HepG2 (cell line): ENCODE data around the gene FNDC4. TPM values are rescaled to one million over a fixed set of nuclear protein-coding genes. Genes with fewer than 3 reads are reported as not detected.

Source experiments
- ATAC-seq: fragments of 200-7000 bp; cut with Tn5 transposase; 3 replicates; pipeline ENCODE4 v1.9.1; 2020; ENCODE audit warnings: mild to moderate bottlenecking, moderate library complexity
- BruUV-seq: library from RNA; stranded (reverse); fragments of 400-500 nt; replicated peaks from 2 replicates; lab custom pipeline; 2021; lab: Mats Ljungman, UMichigan
- CTCF ChIA-PET: fragments of 300-600 bp; formaldehyde crosslinking; extraction: SDS; loops from one replicate; lab custom pipeline; 2021; ENCODE audit warnings: low total read pairs, inconsistent platforms, low intra/inter-chr PET ratio; lab: Yijun Ruan, JAX
- POLR2A ChIA-PET: fragments of 350-600 bp; sonication (Branson Sonifier 250); formaldehyde crosslinking; loops from one replicate; lab custom pipeline; 2020; ENCODE audit warnings: antibody characterized with exemption, inconsistent platforms; lab: Yijun Ruan, JAX
- DNase-seq: peaks from one replicate; pipeline ENCODE4 v3.0.0-alpha.2; 2015; ENCODE audit warnings: low spot score
- FAIRE-seq: peaks from 3 replicates; lab custom pipeline; 2011; peaks lifted over from hg19 to GRCh38; lab: Jason Lieb, UNC
- H2AFZ ChIP-seq: one replicate; pipeline ENCODE4 v1.6.1; 2011; ENCODE audit warnings: low read length, inconsistent platforms
- H3K27ac ChIP-seq: fragments of 300-600 bp; 3 replicates; pipeline ENCODE4 v1.8.0; 2011; ENCODE audit warnings: mixed run types, mild to moderate bottlenecking, mixed read lengths, low read length, inconsistent platforms; ENCODE audit not compliant: insufficient read depth; ENCODE audit errors: extremely low read length
- H3K27me3 ChIP-seq, 2 experiments: fragments of 200-600 bp in 1 of 2; 2 replicates in 1 of 2; 3 replicates in 1 of 2; pipeline versions ENCODE4 v1.6.0 to v1.8.0; 2011; ENCODE audit warnings: low read length in 2 of 2, mild to moderate bottlenecking in 2 of 2, moderate library complexity in 2 of 2, inconsistent platforms in 1 of 2; ENCODE audit not compliant: insufficient read depth in 2 of 2, control insufficient read depth in 1 of 2
- H3K36me3 ChIP-seq, 2 experiments: fragments of 200-600 bp in 1 of 2; replicated peaks in 1 of 2; 2 replicates in 1 of 2; 3 replicates in 1 of 2; pipeline versions ENCODE4 v1.5.1 to v1.8.0; 2011; ENCODE audit warnings: low read length in 2 of 2, inconsistent platforms in 1 of 2; ENCODE audit not compliant: insufficient read depth in 2 of 2, control insufficient read depth in 1 of 2
- H3K4me1 ChIP-seq: 2 replicates; pipeline ENCODE4 v1.5.1; 2012; ENCODE audit warnings: low read length, inconsistent platforms; ENCODE audit not compliant: insufficient read depth
- H3K4me2 ChIP-seq: 2 replicates; pipeline ENCODE4 v1.6.0; 2011; ENCODE audit warnings: low read depth, low read length, inconsistent platforms
- H3K4me3 ChIP-seq, 3 experiments: fragments of 200-600 bp in 1 of 3; sonication (generic), shearing (Covaris generic) in 1 of 3; replicated peaks in 1 of 3; 2 replicates each; pipeline ENCODE4 v1.5.1; 2011 to 2016; ENCODE audit warnings: low read length in 3 of 3, inconsistent platforms in 2 of 3, low read depth in 2 of 3, mild to moderate bottlenecking in 2 of 3, control low read depth in 1 of 3, mixed read lengths in 1 of 3; ENCODE audit not compliant: insufficient read depth in 1 of 3
- H3K79me2 ChIP-seq: one replicate; pipeline ENCODE4 v1.6.1; 2011; ENCODE audit warnings: low read length, inconsistent platforms; ENCODE audit not compliant: insufficient read depth
- H3K9ac ChIP-seq: 2 replicates; pipeline ENCODE4 v1.6.0; 2011; ENCODE audit warnings: mild to moderate bottlenecking, low read depth, low read length, inconsistent platforms; ENCODE audit not compliant: insufficient read depth
- H3K9me3 ChIP-seq: 2 replicates; pipeline ENCODE4 v1.5.1; 2012; ENCODE audit warnings: mild to moderate bottlenecking, low read length
- H4K20me1 ChIP-seq: 2 replicates; pipeline ENCODE4 v1.6.0; 2011; ENCODE audit warnings: inconsistent platforms, mild to moderate bottlenecking, low read length, moderate library complexity; ENCODE audit not compliant: insufficient read depth
- AGO1 ChIP-seq: fragments of 200-400 bp; formaldehyde crosslinking; IDR thresholded peaks from 2 replicates; pipeline ENCODE4 v1.6.1; 2017; ENCODE audit warnings: mild to moderate bottlenecking, low read depth, low read length, moderate library complexity; ENCODE audit not compliant: poor library complexity, severe bottlenecking
- ARID2 ChIP-seq: sonication (generic); formaldehyde crosslinking; IDR thresholded peaks from 2 replicates; pipeline ENCODE4 v1.8.1; 2022; ENCODE audit warnings: mild to moderate bottlenecking, missing genetic modification reagents, borderline replicate concordance
- HOXA5 ChIP-seq: sonication (generic); formaldehyde crosslinking; IDR thresholded peaks from 2 replicates; pipeline ENCODE4 v1.4.0; 2020; ENCODE audit warnings: missing genetic modification reagents
- KDM2A ChIP-seq: sonication (generic); formaldehyde crosslinking; IDR thresholded peaks from 2 replicates; pipeline ENCODE4 v1.4.0; 2020; ENCODE audit warnings: low read depth, missing genetic modification reagents, borderline replicate concordance
- LBX2 ChIP-seq: sonication (generic); formaldehyde crosslinking; IDR thresholded peaks from 2 replicates; pipeline ENCODE4 v1.5.0; 2020; ENCODE audit warnings: missing genetic modification reagents, mild to moderate bottlenecking, borderline replicate concordance
- MBD4 ChIP-seq: IDR thresholded peaks from 2 replicates; pipeline ENCODE4 v1.6.1; 2012; ENCODE audit warnings: low read length, inconsistent platforms, borderline replicate concordance
- MTF1 ChIP-seq: sonication (generic); formaldehyde crosslinking; IDR thresholded peaks from 2 replicates; pipeline ENCODE4 v1.5.0; 2020; ENCODE audit warnings: missing genetic modification reagents
- MXI1 ChIP-seq: IDR thresholded peaks from 3 replicates; pipeline ENCODE4 v1.6.1; 2012; ENCODE audit warnings: low read depth, low read length, inconsistent platforms, borderline replicate concordance
- NCOR1 ChIP-seq: fragments of 200-600 bp; sonication (generic); IDR thresholded peaks from 2 replicates; pipeline ENCODE4 v1.7.0; 2017; ENCODE audit warnings: antibody characterized with exemption, low read length, borderline replicate concordance
- NR3C1 ChIP-seq: sonication (generic); formaldehyde crosslinking; IDR thresholded peaks from 2 replicates; pipeline ENCODE4 v1.4.0; 2020; ENCODE audit warnings: missing genetic modification reagents
- REL ChIP-seq: sonication (generic); formaldehyde crosslinking; conservative IDR thresholded peaks from 2 replicates; pipeline ENCODE4 v1.8.0; 2022; ENCODE audit warnings: mild to moderate bottlenecking, missing genetic modification reagents, moderate library complexity
- ZFP91 ChIP-seq: sonication (generic); formaldehyde crosslinking; IDR thresholded peaks from 2 replicates; pipeline ENCODE4 v1.9.0; 2022; ENCODE audit warnings: missing genetic modification reagents, mild to moderate bottlenecking, borderline replicate concordance
- ZNF10 ChIP-seq: sonication (generic); formaldehyde crosslinking; IDR thresholded peaks from 2 replicates; pipeline ENCODE4 v1.4.0; 2020; ENCODE audit warnings: mild to moderate bottlenecking, low read depth, missing genetic modification reagents, borderline replicate concordance
- ZNF3 ChIP-seq: IDR thresholded peaks from 2 replicates; pipeline ENCODE4 v1.7.0; 2017; ENCODE audit warnings: inconsistent platforms
- WGBS: methylation state at CpG from one replicate; pipeline ENCODE4 v1.1.6; 2017; ENCODE audit warnings: low lambda C conversion rate; 5-methylcytosine and 5-hydroxymethylcytosine counted together
- in situ Hi-C: cut with HindIII; loops from 2 replicates; pipeline ENCODE4 v1.10.0; 2017; ENCODE audit warnings: low pct_unique_long_range_greater_than_20kb; ENCODE audit not compliant: extremely low pct_ligation_motif_present
- intact Hi-C: fragments of 100-400 bp; cut with micrococcal nuclease; formaldehyde crosslinking; loops from one replicate; pipeline ENCODE4 v1.10.0; 2022; ENCODE audit not compliant: unreplicated experiment
- polyA plus RNA-seq, 8 experiments: library from polyadenylated mRNA; depleted of rRNA in 3 of 8; stranded (reverse) in 7 of 8; unstranded in 1 of 8; fragments of >200 nt; fragmentation: Illumina TruSeq in 4 of 8; extraction: Trizol in 4 of 8; gene quantifications; 2 replicates each; pipeline versions ENCODE4 v1.2.1 to v1.2.3, GENCODE V29; 2011 to 2016; ENCODE audit warnings: low read depth in 4 of 8, missing spikeins in 1 of 8, mixed read lengths in 1 of 8; ENCODE audit not compliant: insufficient read depth in 1 of 8
- total RNA-seq, 5 experiments: library from RNA; depleted of rRNA; stranded (reverse); fragments of >200 nt; fragmentation: Illumina TruSeq; extraction: Trizol; gene quantifications; 2 replicates each; pipeline ENCODE4 v1.2.3, GENCODE V29; 2016; ENCODE audit warnings: low read depth in 1 of 5
- TF ChIP-seq, protein P1 (sequence below), 2 experiments: sonication (generic) in 1 of 2; formaldehyde crosslinking in 1 of 2; IDR thresholded peaks; 2 replicates each; pipeline versions ENCODE4 v1.4.0 to v1.6.1; 2016 to 2020; ENCODE audit warnings: borderline replicate concordance in 1 of 2, low read depth in 1 of 2, mild to moderate bottlenecking in 1 of 2, missing genetic modification reagents in 1 of 2

FNDC4 gene
- total and polyA plus RNA-seq, 2 of the 13 experiments (the other 11 are each of a cell fraction or from before 2014, with no cell fraction given) = 9.0 to 17.4 TPM

DNA sequence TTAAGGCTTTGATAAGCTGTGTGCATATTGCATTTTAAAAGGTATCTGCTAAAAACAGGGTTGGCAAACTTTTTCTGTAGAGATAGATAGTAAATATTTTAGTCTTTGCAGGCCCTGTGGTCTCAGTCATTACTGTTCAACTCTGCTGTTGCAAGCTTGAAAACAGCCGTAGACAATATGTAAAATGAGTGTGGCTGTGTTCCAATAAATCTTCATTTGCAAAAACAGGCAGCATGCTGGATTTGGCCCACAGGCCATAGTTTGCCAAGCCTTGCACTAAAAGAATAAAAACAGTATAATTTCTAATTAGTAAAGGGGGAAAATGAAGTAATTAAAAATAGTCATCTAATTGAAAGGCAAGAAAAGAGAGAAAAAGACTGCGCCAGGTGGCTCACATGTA, 37.0 kb upstream of the FNDC4 start:
- Histone ChIP-seq H3K36me3 (no peaks in the 10 kb centered on the region), H3K79me2 (no peaks in the 10 kb centered on the region), H3K9me3 (no peaks in the 10 kb centered on the region), H2AFZ (no peak overlapping the region), H3K4me2 (no peak overlapping the region), H3K4me1 (no peaks in the 10 kb centered on the region), H3K4me3 (no peak overlapping the region), H3K27me3 (0 out of 5 replicates have a peak, but pooled peaks cover 0 to 2% of the 10 kb centered on the region in 2 experiments), H3K9ac (no peak overlapping the region), H3K27ac (no peak overlapping the region), H4K20me1 (no peaks in the 10 kb centered on the region)
- FAIRE-seq (no peak), ATAC-seq (no peak), DNase-seq (no peak)
- in situ Hi-C loops = no loop called here
- intact Hi-C loops = no loop called here
- 78% methylated on average over 2 of the region's 2 CpGs for WGBS
- BruUV-seq = no TSS peak
- POLR2A ChIA-PET = no interaction called here
- CTCF ChIA-PET = no interaction called here
- TF ChIP-seq HOXA5 (CRISPR knock-in tag) = no peak
- TF ChIP-seq MTF1 = no peak
- TF ChIP-seq NCOR1 = no peak
- TF ChIP-seq REL (CRISPR knock-in tag) = no peak
- TF ChIP-seq NR3C1 (CRISPR knock-in tag) = no peak
- no peak for TF ChIP-seq ZNF10
- no peak for TF ChIP-seq AGO1
- no peak for TF ChIP-seq LBX2
- no peak for TF ChIP-seq ZFP91 (CRISPR knock-in tag)
- no peak for TF ChIP-seq KDM2A (CRISPR knock-in tag)
- no peak for TF ChIP-seq MXI1
- TF ChIP-seq, protein P1, sequence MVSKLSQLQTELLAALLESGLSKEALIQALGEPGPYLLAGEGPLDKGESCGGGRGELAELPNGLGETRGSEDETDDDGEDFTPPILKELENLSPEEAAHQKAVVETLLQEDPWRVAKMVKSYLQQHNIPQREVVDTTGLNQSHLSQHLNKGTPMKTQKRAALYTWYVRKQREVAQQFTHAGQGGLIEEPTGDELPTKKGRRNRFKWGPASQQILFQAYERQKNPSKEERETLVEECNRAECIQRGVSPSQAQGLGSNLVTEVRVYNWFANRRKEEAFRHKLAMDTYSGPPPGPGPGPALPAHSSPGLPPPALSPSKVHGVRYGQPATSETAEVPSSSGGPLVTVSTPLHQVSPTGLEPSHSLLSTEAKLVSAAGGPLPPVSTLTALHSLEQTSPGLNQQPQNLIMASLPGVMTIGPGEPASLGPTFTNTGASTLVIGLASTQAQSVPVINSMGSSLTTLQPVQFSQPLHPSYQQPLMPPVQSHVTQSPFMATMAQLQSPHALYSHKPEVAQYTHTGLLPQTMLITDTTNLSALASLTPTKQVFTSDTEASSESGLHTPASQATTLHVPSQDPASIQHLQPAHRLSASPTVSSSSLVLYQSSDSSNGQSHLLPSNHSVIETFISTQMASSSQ (IDR thresholded peaks at IDR 0.05; ENCODE audit: low read depth) = no peak
- TF ChIP-seq, protein P1 (CRISPR knock-in tag; IDR thresholded peaks at IDR 0.05; ENCODE audit: borderline replicate concordance) = no peak
- no peak for TF ChIP-seq ZNF3 (CRISPR knock-in tag)
- TF ChIP-seq MBD4 = no peak
- no peak for TF ChIP-seq ARID2 (CRISPR knock-in tag)
